ENCODE data around the gene SMYD2. TPM values are rescaled to one million over a fixed set of nuclear protein-coding genes. Genes with fewer than 3 reads are reported as not detected.

Gene SMYD2
- total and polyA plus RNA-seq, 2 experiments from 2014 or later = 3.6 to 5.9 TPM

- TF ChIP-seq POLR2AphosphoS5 (IDR thresholded peaks at IDR 0.05; ENCODE audit: low read depth) (no peak), ETS1 (IDR thresholded peaks at IDR 0.05) (no peak), REST (IDR thresholded peaks at IDR 0.05; ENCODE audit: unreplicated experiment) (no peak)
Observed at GRCh38 chr1:214363386-214363785, 82.4 kb downstream of the SMYD2 start (continued).

GRCh38 chr1:214364386-214364785 is 83.4 kb downstream of the SMYD2 start:
- Histone ChIP-seq H3K9me2 (ENCODE audit: insufficient read depth) (no peaks in the 10 kb centered on the region), H3K4me1 (ENCODE audit: insufficient read depth) (no peaks in the 10 kb centered on the region), H3K36me3 (ENCODE audit: insufficient read depth) (peaks cover 9% of the 10 kb centered on the region), H2AFZ (no peak overlapping the region), H3F3A (replicated peaks; ENCODE audit: low read depth) (no peaks in the 10 kb centered on the region), H3K4me3 (no peak overlapping the region), H3K79me2 (replicated peaks; ENCODE audit: insufficient read depth) (0 out of 2 replicates have a peak, but pooled peaks cover 2% of the 10 kb centered on the region), H3K27ac (ENCODE audit: low read depth) (0 out of 2 replicates have a peak overlapping the region, but pooled peaks have one; percentile 45), H4K20me1 (replicated peaks; ENCODE audit: insufficient read depth) (no peaks in the 10 kb centered on the region), H3K4me2 (no peak overlapping the region), H3K27me3 (ENCODE audit: insufficient read depth) (no peaks in the 10 kb centered on the region)
- Mint-ChIP-seq H3K36me3 (ENCODE audit: low read depth) (peaks cover 41% of the 10 kb centered on the region), H3K27ac (no peak overlapping the region; the same call in 1 of the 2 replicates), H3K27me3 (ENCODE audit: insufficient read depth, low read depth, poor library complexity) (peaks cover 2% of the 10 kb centered on the region), H3K9me3 (no peaks in the 10 kb centered on the region), H3K4me1 (no peaks in the 10 kb centered on the region), H3K4me3 (no peak overlapping the region)
- TF ChIP-seq ZNF114 (CRISPR knock-in tag; IDR thresholded peaks at IDR 0.05) = no peak
- no peak for TF ChIP-seq NANOG (IDR thresholded peaks at IDR 0.05; ENCODE audit: borderline replicate concordance)
- no peak for TF ChIP-seq JUNB (IDR thresholded peaks at IDR 0.05; ENCODE audit: unreplicated experiment)
- TF ChIP-seq EZH2 (IDR thresholded peaks at IDR 0.05; ENCODE audit: low read depth, unreplicated experiment) = no peak
- TF ChIP-seq CREB1 (CRISPR knock-in tag; IDR thresholded peaks at IDR 0.05; ENCODE audit: low read depth) = no peak
- TF ChIP-seq ETS1 (IDR thresholded peaks at IDR 0.05) = no peak
- DNase-seq (ENCODE audit: low spot score) (no peak), ATAC-seq (no peak)

Measured in GM23338 (cell line).